Measurements from ENCODE around the gene RMND1. TPM values are rescaled to one million over a fixed set of nuclear protein-coding genes. Genes with fewer than 3 reads are reported as not detected.
"Not testable (repeated sequence)": the region's sequence is repeated elsewhere in the genome, so short reads cannot be mapped to it uniquely, and the experiment has no call there.

RMND1 gene
- total RNA-seq, 1 experiment from 2014 or later = 60.8 TPM

DNA sequence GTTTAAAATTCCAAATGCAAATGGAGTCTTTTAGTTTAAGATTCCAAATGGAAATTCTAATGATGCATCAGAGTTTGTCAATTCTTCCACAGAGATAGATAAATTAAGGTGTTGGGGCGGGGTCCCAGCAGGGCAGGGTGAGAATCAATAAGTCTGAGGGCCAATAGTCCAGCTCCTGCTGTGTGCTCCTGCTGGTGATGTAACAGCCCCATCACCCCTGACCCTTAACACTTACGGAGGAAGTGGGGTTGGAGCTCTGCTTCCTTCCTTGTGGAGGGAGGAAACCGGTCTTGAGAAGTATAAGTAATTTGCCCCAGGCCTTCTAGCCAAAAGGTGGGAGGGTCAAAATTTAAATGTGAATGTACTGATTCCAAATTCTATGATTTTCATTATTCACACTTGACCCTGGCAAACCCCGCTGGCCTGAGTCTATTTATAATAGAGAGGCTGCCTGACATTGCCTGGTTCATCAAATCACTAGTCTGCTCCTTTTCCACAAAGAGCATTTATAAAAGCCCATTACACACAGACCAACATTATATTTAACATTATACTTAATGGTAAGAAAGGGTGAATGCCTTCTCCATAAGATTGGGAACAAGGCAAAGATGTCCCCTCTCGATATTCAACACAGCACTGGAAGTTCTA, 77.8 kb downstream of the RMND1 start:
- in situ Hi-C loops (cut with HindIII; ENCODE audit: low pct_unique_long_range_greater_than_20kb, low sequenced_read_pairs) = no loop called here
- no peak for DNase-seq (ENCODE audit: low read depth)

DNA sequence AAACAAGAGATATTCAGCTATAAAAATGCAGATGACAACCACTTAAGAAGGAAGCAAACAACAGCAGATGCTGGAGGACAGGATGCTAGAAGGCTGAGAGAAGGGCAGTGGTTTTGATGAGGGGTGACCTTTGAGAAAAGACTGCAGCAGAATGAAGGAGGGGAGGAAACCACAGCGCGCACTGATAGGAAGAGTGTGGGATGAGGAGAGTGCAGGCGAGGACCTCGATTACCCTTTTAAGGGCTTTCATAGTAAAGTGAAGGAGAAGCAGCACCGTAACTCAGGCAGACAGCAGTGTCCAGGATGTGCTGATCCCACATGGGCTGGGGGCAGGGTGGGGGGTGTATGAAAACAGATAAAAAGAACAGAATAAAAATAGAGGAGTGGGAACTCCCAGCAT, 79.8 kb downstream of the RMND1 start:
- in situ Hi-C loops (cut with HindIII; ENCODE audit: low pct_unique_long_range_greater_than_20kb, low sequenced_read_pairs) = no loop called here
- no peak for DNase-seq (ENCODE audit: low read depth)

GRCh38 chr6:151370509-151371078, 81.3 kb downstream of the RMND1 start:
- in situ Hi-C loops (cut with HindIII; ENCODE audit: low pct_unique_long_range_greater_than_20kb, low sequenced_read_pairs) = no loop called here
- DNase-seq (ENCODE audit: low read depth) = peak; percentile 19

- in situ Hi-C loops (cut with HindIII; ENCODE audit: low pct_unique_long_range_greater_than_20kb, low sequenced_read_pairs) = no loop called here
- DNase-seq (ENCODE audit: low read depth) = no peak
These were observed 86.7 kb downstream of the RMND1 start for GRCh38 chr6:151365233-151365632.

DNA sequence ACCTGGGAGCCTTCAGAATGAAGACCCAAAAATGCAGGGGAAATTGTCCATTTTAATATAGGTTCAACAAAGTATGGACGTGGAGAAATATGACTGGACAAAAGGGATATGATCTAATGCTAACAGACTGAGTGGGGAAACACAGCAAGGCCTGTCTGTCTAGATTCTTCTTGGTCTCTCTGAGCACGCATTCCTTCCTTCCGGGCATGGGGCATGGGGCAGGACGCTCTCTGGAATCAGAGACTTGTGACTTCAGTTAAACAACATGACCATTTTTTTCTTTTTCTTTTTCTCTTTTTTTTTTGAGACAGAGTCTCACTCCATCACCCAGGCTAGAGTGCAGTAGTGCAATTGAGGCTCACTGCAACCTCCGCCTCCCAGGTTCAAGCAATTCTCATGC, 92.4 kb downstream of the RMND1 start:
- no peak for DNase-seq (ENCODE audit: low read depth)
- in situ Hi-C loops (cut with HindIII; ENCODE audit: low pct_unique_long_range_greater_than_20kb, low sequenced_read_pairs) = no loop called here

GRCh38 chr6:151358475-151358874, 93.5 kb downstream of the RMND1 start:
- in situ Hi-C loops (cut with HindIII; ENCODE audit: low pct_unique_long_range_greater_than_20kb, low sequenced_read_pairs) = no loop called here
- no peak for DNase-seq (ENCODE audit: low read depth)

GRCh38 chr6:151357758-151358436, 94.0 kb downstream of the RMND1 start:
- in situ Hi-C loops (cut with HindIII; ENCODE audit: low pct_unique_long_range_greater_than_20kb, low sequenced_read_pairs) = no loop called here
- no peak for DNase-seq (ENCODE audit: low read depth)

DNA sequence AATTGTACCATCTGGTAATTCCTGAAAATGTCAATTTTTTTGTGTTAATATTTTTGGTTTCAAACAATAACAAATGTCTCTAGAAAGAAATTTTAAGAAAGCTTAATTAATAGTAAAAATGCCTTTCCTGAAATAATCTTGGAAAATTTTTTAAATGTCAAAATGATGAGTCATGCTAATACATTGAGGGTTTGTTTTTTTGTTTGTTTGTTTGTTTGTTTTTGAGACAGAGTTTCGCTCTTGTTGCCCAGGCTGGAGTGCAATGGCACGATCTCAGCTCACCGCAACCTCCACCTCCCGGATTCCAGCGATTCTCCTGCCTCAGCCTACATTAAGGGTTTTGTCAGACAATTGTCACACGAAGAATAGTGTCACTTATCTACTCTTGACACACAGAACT, 94.9 kb downstream of the RMND1 start:
- in situ Hi-C loops (cut with HindIII; ENCODE audit: low pct_unique_long_range_greater_than_20kb, low sequenced_read_pairs); DNase-seq (ENCODE audit: low read depth): not testable (repeated sequence)

Other genes starting within 250 kb of the RMND1 start
- gene AKAP12, start 212.2 kb downstream of the RMND1 start, total RNA-seq (2014; rRNA removed; shearing (Covaris generic); ENCODE audit: low replicate concordance) = 31.4 and 34.4 TPM in 2 replicates
- gene ZBTB2, start 60.6 kb downstream of the RMND1 start, total RNA-seq (2014; rRNA removed; shearing (Covaris generic); ENCODE audit: low replicate concordance) = 12.5 and 18.2 TPM in 2 replicates
- gene CCDC170, start 41.9 kb upstream of the RMND1 start, total RNA-seq (2014; rRNA removed; shearing (Covaris generic); ENCODE audit: low replicate concordance) = not detected in 2 replicates